Measurements from ENCODE around the gene GOT1. TPM values are rescaled to one million over a fixed set of nuclear protein-coding genes. Genes with fewer than 3 reads are reported as not detected.

Gene GOT1
- total and polyA plus RNA-seq, 10 of the 15 experiments (the other 5 are each of a cell fraction or from before 2014, with no cell fraction given) = 32.5 to 67.5 (median 50.3) TPM

DNA sequence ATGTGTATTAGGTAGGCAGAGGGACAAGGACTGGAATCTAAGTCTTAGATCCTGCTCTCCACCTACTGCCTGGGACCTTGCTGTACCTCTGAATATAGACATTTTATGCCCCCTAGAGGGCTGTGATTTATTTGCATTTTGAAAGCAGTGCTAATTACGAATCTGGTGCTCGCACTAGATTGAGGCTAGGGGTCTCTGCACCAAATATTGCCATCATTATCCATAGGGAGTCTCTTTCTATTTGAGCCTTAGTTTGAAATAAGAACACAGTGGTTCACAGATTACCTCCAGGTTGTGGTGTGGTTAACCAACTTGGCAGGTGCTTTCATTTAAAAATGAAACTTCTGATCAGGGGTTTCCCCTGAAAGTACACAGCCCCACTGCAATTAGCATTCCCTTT, 59.4 kb downstream of the GOT1 start:
- ChIA-PET SMC1A (ENCODE audit: uncharacterized antibody, unreplicated experiment) (no interaction called here), CTCF (interaction anchor here (0.9 kb wide), 1 partner anchor 12 kb away, joined by 3 read pairs; no protein-coding TSS in a partner anchor), POLR2A (no interaction called here), RAD21 (ENCODE audit: unreplicated experiment) (no interaction called here)
- ATAC-seq (peak; percentile 90), FAIRE-seq (no peak), DNase-seq (ENCODE audit: low read depth, low spot score) (no peak)
- Histone ChIP-seq H3K4me1 (ENCODE audit: control insufficient read depth, insufficient read depth, low read length) (no peaks in the 10 kb centered on the region), H3K36me3 (ENCODE audit: control insufficient read depth in 2 of 2, insufficient read depth in 2 of 2, low read length in 1 of 2) (no peaks in the 10 kb centered on the region), H2AFZ (ENCODE audit: control insufficient read depth, low read depth, low read length) (no peak overlapping the region), H3K9ac (ENCODE audit: control insufficient read depth, insufficient read depth, low read length) (no peak overlapping the region), H3K27me3 (replicated peaks in 1 of 2; ENCODE audit: control insufficient read depth in 2 of 2, insufficient read depth in 2 of 2, low read length in 1 of 2) (peaks cover 0 to 13% of the 10 kb centered on the region in 2 experiments; a peak in 2 of 4 replicates), H3K27ac (ENCODE audit: control insufficient read depth, insufficient read depth) (no peak overlapping the region), H3K4me3 (no peak overlapping the region), H3K79me2 (ENCODE audit: control insufficient read depth, insufficient read depth, low read length) (no peaks in the 10 kb centered on the region), H4K20me1 (ENCODE audit: control insufficient read depth, insufficient read depth) (peaks cover 4% of the 10 kb centered on the region), H3K4me2 (ENCODE audit: control insufficient read depth, insufficient read depth) (no peak overlapping the region; the same call in 1 of the 2 replicates), H3K9me3 (replicated peaks; ENCODE audit: control insufficient read depth, insufficient read depth, low read length) (no peaks in the 10 kb centered on the region)
- peak; percentile 13; the same call in 1 of the 2 replicates for TF ChIP-seq RAD21 (IDR thresholded peaks at IDR 0.05; ENCODE audit: insufficient read depth, low read depth, low read length)
- peak; percentile 62 for TF ChIP-seq MTA2 (IDR thresholded peaks at IDR 0.05; ENCODE audit: low read depth)
- peak; percentile 86 for TF ChIP-seq RUNX3 (IDR thresholded peaks at IDR 0.05; ENCODE audit: low read length)
- peak; percentile 51 to 67; a peak in 3 of 4 replicates for TF ChIP-seq IKZF2 (IDR thresholded peaks at IDR 0.05)
- no peak for TF ChIP-seq CREM (IDR thresholded peaks at IDR 0.05; ENCODE audit: low read depth)
- peak; percentile 61; the same call in 1 of the 2 replicates for TF ChIP-seq TCF12 (IDR thresholded peaks at IDR 0.05; ENCODE audit: low read depth, low read length)
- TF ChIP-seq STAT3 (IDR thresholded peaks at IDR 0.05; ENCODE audit: low read depth, low read length) = no peak
- TF ChIP-seq RELB (IDR thresholded peaks at IDR 0.05; ENCODE audit: low read depth) = no peak
- TF ChIP-seq LARP7 (IDR thresholded peaks at IDR 0.05) = no peak
- TF ChIP-seq EED (IDR thresholded peaks at IDR 0.05; ENCODE audit: low read depth) = 0 out of 2 replicates have a peak, but pooled peaks have one; percentile 16
- TF ChIP-seq, protein P1, sequence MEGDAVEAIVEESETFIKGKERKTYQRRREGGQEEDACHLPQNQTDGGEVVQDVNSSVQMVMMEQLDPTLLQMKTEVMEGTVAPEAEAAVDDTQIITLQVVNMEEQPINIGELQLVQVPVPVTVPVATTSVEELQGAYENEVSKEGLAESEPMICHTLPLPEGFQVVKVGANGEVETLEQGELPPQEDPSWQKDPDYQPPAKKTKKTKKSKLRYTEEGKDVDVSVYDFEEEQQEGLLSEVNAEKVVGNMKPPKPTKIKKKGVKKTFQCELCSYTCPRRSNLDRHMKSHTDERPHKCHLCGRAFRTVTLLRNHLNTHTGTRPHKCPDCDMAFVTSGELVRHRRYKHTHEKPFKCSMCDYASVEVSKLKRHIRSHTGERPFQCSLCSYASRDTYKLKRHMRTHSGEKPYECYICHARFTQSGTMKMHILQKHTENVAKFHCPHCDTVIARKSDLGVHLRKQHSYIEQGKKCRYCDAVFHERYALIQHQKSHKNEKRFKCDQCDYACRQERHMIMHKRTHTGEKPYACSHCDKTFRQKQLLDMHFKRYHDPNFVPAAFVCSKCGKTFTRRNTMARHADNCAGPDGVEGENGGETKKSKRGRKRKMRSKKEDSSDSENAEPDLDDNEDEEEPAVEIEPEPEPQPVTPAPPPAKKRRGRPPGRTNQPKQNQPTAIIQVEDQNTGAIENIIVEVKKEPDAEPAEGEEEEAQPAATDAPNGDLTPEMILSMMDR (IDR thresholded peaks at IDR 0.05 in 2 of 3, conservative IDR thresholded peaks at IDR 0.05 in 1 of 3; ENCODE audit: control insufficient read depth in 2 of 3, extremely low read depth in 1 of 3, insufficient read depth in 1 of 3, low read depth in 3 of 3, low read length in 3 of 3) = peak in 2 of 3 experiments; percentile 8 to 48; a peak in 3 of 6 replicates
- TF ChIP-seq BHLHE40 (IDR thresholded peaks at IDR 0.05; ENCODE audit: borderline replicate concordance in 1 of 2, low read depth in 2 of 2, low read length in 1 of 2) = peak; percentile 86 to 89
- no peak for TF ChIP-seq PAX5 (IDR thresholded peaks at IDR 0.05; ENCODE audit: borderline replicate concordance, low read depth, low read length)
- 0 out of 2 replicates have a peak, but pooled peaks have one; percentile 41 for TF ChIP-seq NFIC (IDR thresholded peaks at IDR 0.05; ENCODE audit: low read depth, low read length)
- TF ChIP-seq TARDBP (IDR thresholded peaks at IDR 0.05; ENCODE audit: borderline replicate concordance) = no peak
- intact Hi-C loops (cut with micrococcal nuclease; ENCODE audit: unreplicated experiment) (no loop called here), in situ Hi-C loops (cut with MboI) (no loop called here)
- no TSS peak for BruUV-seq (replicated peaks)
- WGBS (ENCODE audit: insufficient coverage, insufficient replicate concordance, low lambda C conversion rate, missing lambda C conversion rate) = 0% methylated on average over 2 of the region's 2 CpGs

All from GM12878 (cell line).